AG09309 (cell line): ENCODE measurements around the gene SLC39A6.
"Not testable (repeated sequence)": the region's sequence is repeated elsewhere in the genome, so short reads cannot be mapped to it uniquely, and the experiment has no call there.

Experiments used
- DNase-seq: peaks from one replicate; pipeline ENCODE4 v3.0.0-alpha.2; 2010; ENCODE audit warnings: low read depth
- H3K4me3 ChIP-seq: 2 replicates; pipeline ENCODE4 v1.5.1; 2011; ENCODE audit warnings: mild to moderate bottlenecking, low read depth, low read length, moderate library complexity; ENCODE audit not compliant: control insufficient read depth
- CTCF ChIP-seq: IDR thresholded peaks from 2 replicates; pipeline ENCODE4 v1.5.1; 2011; ENCODE audit warnings: mild to moderate bottlenecking, low read depth, low read length, inconsistent platforms; ENCODE audit not compliant: insufficient read depth, control insufficient read depth; ENCODE audit errors: missing control alignments

SLC39A6 gene, protein sequence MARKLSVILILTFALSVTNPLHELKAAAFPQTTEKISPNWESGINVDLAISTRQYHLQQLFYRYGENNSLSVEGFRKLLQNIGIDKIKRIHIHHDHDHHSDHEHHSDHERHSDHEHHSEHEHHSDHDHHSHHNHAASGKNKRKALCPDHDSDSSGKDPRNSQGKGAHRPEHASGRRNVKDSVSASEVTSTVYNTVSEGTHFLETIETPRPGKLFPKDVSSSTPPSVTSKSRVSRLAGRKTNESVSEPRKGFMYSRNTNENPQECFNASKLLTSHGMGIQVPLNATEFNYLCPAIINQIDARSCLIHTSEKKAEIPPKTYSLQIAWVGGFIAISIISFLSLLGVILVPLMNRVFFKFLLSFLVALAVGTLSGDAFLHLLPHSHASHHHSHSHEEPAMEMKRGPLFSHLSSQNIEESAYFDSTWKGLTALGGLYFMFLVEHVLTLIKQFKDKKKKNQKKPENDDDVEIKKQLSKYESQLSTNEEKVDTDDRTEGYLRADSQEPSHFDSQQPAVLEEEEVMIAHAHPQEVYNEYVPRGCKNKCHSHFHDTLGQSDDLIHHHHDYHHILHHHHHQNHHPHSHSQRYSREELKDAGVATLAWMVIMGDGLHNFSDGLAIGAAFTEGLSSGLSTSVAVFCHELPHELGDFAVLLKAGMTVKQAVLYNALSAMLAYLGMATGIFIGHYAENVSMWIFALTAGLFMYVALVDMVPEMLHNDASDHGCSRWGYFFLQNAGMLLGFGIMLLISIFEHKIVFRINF

DNA sequence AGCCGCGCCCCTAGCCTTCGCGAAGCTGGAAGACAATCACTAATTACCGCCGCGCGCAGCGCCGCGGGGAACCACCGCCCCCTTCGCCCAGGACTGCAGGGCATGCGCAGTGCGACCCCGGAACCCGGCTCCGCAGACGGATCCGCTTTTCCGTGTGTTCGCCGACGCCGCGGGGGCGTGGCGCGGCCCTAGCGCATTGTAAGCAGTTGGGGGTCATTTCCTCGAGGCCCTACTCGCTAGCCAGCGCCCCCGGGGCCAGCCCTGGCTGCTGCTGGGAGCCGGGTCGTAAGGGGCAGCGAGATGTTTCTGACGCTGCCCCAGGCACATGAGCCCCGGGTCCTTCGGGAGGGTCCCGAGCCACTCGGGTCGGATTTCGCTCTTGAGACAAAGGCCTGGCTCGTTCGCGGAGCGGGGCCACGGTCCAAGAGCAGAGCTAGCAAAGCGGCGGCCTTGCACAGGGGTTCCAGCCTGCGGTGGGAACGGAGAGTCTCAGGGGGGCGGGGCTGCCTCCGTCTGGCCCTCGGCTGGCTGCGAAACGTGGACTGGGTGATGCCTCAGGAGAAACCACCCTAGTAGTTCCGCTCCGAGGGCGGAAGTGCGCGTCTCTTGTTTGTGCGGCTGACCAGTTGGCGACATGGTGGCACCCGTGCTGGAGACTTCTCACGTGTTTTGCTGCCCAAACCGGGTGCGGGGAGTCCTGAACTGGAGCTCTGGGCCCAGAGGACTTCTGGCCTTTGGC is at the start of gene SLC39A6, which contains the start of gene ELP2:
Gene SLC39A6, minus strand, starts transcription at position 41 of the 739 bp plus-strand sequence. CDS start 2,333 bp downstream, outside the sequence.
Gene ELP2, plus strand, starts transcription at position 600 of the 739 bp plus-strand sequence. Its CDS starts 35 bp downstream, at position 635.
- TF ChIP-seq CTCF, result no peak
- peak; percentile 82 for DNase-seq
- H3K4me3 ChIP-seq, result peak within 1 kb of the TSS; percentile 98

GRCh38 chr18:36177913-36178312 is 48.8 kb upstream of the SLC39A6 start:
- no peak for TF ChIP-seq CTCF
- no peak for DNase-seq
- no peak overlapping the region for H3K4me3 ChIP-seq

- no peak for DNase-seq
- no peak for TF ChIP-seq CTCF
- no peak overlapping the region for H3K4me3 ChIP-seq
Observed at GRCh38 chr18:36176711-36177110, 47.6 kb upstream of the SLC39A6 start.

DNA sequence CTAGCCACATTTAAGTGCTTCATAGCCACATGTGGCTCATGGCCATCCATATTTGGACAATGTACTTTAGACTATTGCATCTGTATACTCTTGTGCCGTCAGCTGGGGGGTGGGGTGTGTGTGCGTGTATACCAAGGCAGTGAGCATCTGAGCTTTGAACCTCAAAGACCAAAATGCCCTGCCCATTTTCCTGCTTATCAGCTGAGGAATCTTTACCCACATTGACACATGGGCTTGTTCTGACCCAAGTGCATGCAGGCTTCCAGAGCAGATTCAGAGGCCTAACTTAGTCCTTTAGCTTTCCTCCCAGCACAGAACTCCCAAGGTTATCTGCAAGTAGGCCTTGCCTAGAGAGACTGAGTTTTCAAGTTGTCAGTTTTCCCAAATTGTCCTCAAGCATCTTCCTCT is 47.0 kb upstream of the SLC39A6 start:
- no peak for TF ChIP-seq CTCF
- DNase-seq, result no peak

DNA sequence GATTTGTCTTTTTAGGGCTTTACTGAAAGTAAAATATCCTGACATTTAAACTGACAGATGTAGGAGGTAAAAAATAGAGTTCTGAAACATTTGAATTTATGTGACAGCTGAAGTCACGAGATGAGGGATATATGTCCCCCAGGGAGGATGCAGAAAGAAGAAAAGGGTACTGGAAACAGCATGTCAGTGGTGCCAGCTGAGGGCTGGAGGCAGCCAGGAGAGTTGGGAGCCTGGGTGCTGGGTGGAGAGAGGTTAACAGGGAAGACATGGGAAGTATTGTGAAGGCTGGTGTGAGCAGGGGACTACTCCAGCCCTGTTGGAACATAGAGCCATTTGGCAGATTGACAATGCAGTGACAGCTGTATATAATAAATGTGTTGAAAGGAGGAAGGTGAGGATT is 46.3 kb upstream of the SLC39A6 start:
- no peak for TF ChIP-seq CTCF
- DNase-seq, result no peak
- H3K4me3 ChIP-seq, result no peak overlapping the region

More for the DNA sequence above, 47.0 kb upstream of the SLC39A6 start:
- no peak overlapping the region for H3K4me3 ChIP-seq

DNA sequence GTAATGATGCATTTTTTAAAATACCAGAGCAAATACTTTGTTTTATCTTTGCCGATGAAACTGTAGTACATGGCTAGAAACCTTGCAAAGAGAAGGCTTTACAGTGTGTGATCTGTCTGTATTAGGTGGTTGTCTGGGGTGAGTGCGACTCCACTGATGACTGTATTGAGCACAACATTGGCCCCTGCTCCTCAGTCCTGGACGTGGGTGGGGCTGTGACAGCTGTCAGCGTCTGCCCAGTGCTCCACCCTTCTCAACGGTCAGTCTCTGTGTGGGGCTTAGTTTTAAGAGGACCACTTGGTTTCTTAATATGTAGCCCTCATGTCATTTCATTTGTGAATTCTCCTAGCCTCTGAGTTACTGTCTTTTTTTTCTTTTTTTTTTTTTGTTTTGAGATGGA is 40.8 kb upstream of the SLC39A6 start:
- TF ChIP-seq CTCF, result no peak

DNA sequence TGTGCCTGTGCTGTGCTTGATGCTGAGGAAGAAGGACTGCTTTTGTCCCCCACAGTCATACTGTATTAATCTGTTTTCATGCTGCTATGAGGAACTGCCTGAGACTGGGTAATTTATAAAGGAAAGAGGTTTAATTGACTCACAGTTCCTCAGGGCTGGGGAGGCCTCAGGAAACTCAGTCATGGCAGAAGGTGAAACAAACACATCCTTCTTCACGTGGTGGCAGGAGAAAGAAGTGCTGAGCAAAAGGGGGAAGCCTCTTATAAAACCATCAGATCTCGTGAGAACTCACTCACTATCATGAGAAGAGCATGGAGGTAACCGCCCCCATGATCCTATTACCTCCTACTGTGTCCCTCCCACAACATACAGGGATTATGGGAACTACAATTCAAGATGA is 39.2 kb upstream of the SLC39A6 start:
- H3K4me3 ChIP-seq, DNase-seq: not testable (repeated sequence)

More for the DNA sequence above, 40.8 kb upstream of the SLC39A6 start:
- no peak for DNase-seq
- H3K4me3 ChIP-seq, result no peak overlapping the region
